ENCODE results near the gene CDYL.

The CDYL gene

GRCh38 chr6:4763921-4764320, 12.3 kb upstream of the CDYL start:
- in situ Hi-C loops (cut with HindIII; ENCODE audit: low sequenced_read_pairs): no loop called here
- no peak overlapping the region for H3K4me3 ChIP-seq (ENCODE audit: low read depth, low read length)
- TF ChIP-seq CTCF (IDR thresholded peaks at IDR 0.05; ENCODE audit: low read depth, low read length, missing control alignments): no peak
- no peak for DNase-seq (ENCODE audit: low read depth)

- TF ChIP-seq CTCF (IDR thresholded peaks at IDR 0.05; ENCODE audit: low read depth, low read length, missing control alignments): no peak
- H3K4me3 ChIP-seq (ENCODE audit: low read depth, low read length): no peak overlapping the region
- DNase-seq (ENCODE audit: low read depth): no peak
- in situ Hi-C loops (cut with HindIII; ENCODE audit: low sequenced_read_pairs): no loop called here
Measured at GRCh38 chr6:4768815-4769214, 7.4 kb upstream of the CDYL start.

GRCh38 chr6:4772750-4773149, 3.5 kb upstream of the CDYL start:
- no peak overlapping the region for H3K4me3 ChIP-seq (ENCODE audit: low read depth, low read length)
- in situ Hi-C loops (cut with HindIII; ENCODE audit: low sequenced_read_pairs): no loop called here
- TF ChIP-seq CTCF (IDR thresholded peaks at IDR 0.05; ENCODE audit: low read depth, low read length, missing control alignments): no peak
- DNase-seq (ENCODE audit: low read depth): no peak

GRCh38 chr6:4773181-4773580, 3.0 kb upstream of the CDYL start:
- H3K4me3 ChIP-seq (ENCODE audit: low read depth, low read length): no peak overlapping the region
- no peak for TF ChIP-seq CTCF (IDR thresholded peaks at IDR 0.05; ENCODE audit: low read depth, low read length, missing control alignments)
- DNase-seq (ENCODE audit: low read depth): no peak
- in situ Hi-C loops (cut with HindIII; ENCODE audit: low sequenced_read_pairs): no loop called here

GRCh38 chr6:4774296-4774695, 1.9 kb upstream of the CDYL start:
- TF ChIP-seq CTCF (IDR thresholded peaks at IDR 0.05; ENCODE audit: low read depth, low read length, missing control alignments): no peak
- in situ Hi-C loops (cut with HindIII; ENCODE audit: low sequenced_read_pairs): no loop called here
- DNase-seq (ENCODE audit: low read depth): no peak
- no peak overlapping the region for H3K4me3 ChIP-seq (ENCODE audit: low read depth, low read length)

- no peak for DNase-seq (ENCODE audit: low read depth)
- peak overlapping the region; percentile 37 for H3K4me3 ChIP-seq (ENCODE audit: low read depth, low read length)
- in situ Hi-C loops (cut with HindIII; ENCODE audit: low sequenced_read_pairs): no loop called here
- TF ChIP-seq CTCF (IDR thresholded peaks at IDR 0.05; ENCODE audit: low read depth, low read length, missing control alignments): no peak
Measured at GRCh38 chr6:4774715-4775493, 1.3 kb upstream of the CDYL start.

All from astrocyte of the cerebellum (primary cell).